Stimulated activated naive CD8-positive, alpha-beta T cell treated with anti-CD3 and anti-CD28 coated beads, Interleukin-15, amount 100 ng/mL, for 72 hours (primary cell): ENCODE measurements around the gene KRTAP1-1.
"Not testable (repeated sequence)": the region's sequence is repeated elsewhere in the genome, so short reads cannot be mapped to it uniquely, and the experiment has no call there.

Source experiments
- ATAC-seq: fragments of 150-1000 bp; cut with Tn5 transposase; 2 replicates; pipeline ENCODE4 v1.10.0; 2021; ENCODE audit warnings: mild to moderate bottlenecking, moderate library complexity
- DNase-seq, 2 donors: peaks; one replicate each; pipeline ENCODE4 v3.0.0; 2021 to 2022
- H3K27ac Mint-ChIP-seq, 2 donors: one replicate each; pipeline ENCODE4 v1.8.0; 2022; ENCODE audit warnings: mild to moderate bottlenecking in 2 of 2, mixed read lengths in 2 of 2, moderate library complexity in 2 of 2
- H3K27me3 Mint-ChIP-seq: one replicate; pipeline ENCODE4 v1.8.0; 2022; ENCODE audit warnings: mixed read lengths
- H3K4me1 Mint-ChIP-seq: one replicate; pipeline ENCODE4 v1.8.0; 2022; ENCODE audit warnings: mild to moderate bottlenecking, mixed read lengths
- H3K4me3 Mint-ChIP-seq, 2 donors: one replicate each; pipeline ENCODE4 v1.8.0; 2022; ENCODE audit warnings: mild to moderate bottlenecking in 2 of 2, mixed read lengths in 2 of 2, moderate library complexity in 1 of 2
- H3K9me3 Mint-ChIP-seq, 2 donors: one replicate each; pipeline ENCODE4 v1.8.0; 2022; ENCODE audit warnings: mixed read lengths in 2 of 2

The KRTAP1-1 gene

DNA sequence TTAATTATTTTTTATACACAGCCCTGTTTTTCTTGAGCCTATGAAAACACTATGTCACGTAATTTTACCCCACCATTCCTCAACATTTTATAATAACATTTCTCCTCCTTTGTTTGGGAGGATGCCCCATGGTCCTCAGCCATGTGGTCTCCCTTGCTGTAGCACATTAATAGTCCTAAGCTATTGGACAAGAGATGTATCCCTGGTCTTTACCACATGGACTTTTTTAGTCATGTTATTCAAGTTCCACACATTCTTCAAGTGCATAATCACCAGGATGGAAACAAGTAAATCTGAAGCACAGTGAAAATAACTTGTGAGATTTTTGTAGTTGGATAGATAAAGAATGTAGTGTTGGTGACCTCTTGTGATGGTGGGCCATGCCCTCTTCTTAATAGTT, 20.7 kb upstream of the KRTAP1-1 start:
- no peak for DNase-seq
- H3K27me3 Mint-ChIP-seq = peaks cover 30% of the 10 kb centered on the region
- no peak for ATAC-seq
- H3K4me3 Mint-ChIP-seq = no peak overlapping the region
- H3K27ac Mint-ChIP-seq = no peak overlapping the region
- peaks cover 5 to 6% of the 10 kb centered on the region in 2 donors for H3K9me3 Mint-ChIP-seq
- H3K4me1 Mint-ChIP-seq = peaks cover 6% of the 10 kb centered on the region

DNA sequence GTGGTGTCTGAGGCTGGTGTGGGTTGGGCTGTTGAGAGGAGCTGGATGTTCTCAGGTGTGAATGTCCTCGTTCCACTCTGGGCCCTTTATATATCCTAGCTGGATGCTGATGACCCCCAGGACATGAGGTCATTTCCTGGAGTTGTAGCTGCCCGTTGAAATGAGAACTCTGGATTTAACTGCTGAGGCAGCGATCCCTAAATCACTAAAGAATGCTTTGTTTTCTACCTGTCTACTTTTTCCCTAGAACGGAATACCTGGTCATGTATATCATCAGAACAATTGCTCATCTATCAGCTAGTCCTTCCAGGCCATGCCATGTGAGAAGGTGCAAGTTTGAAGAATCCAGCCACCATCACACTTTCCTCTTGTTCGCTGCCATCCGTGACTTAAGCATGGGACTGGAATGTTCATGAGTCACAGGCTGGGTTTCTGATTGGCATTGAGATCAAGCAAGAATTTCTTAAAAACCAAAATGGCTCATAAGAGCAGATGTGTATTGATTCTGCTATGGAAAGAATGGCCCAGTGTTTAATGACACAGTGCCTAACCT, 18.9 kb upstream of the KRTAP1-1 start, which contains the start of gene KRTAP2-3:
TSS of gene KRTAP2-3 (minus strand) at position 63 of the 553 bp plus-strand sequence. CDS start 64 bp downstream, outside the sequence.
- Mint-ChIP-seq H3K27ac (no peak within 1 kb of the TSS), H3K9me3 (peaks cover 5 to 6% of the 10 kb centered on the region in 2 donors), H3K4me3 (no peak within 1 kb of the TSS), H3K4me1 (no peaks in the 10 kb centered on the region), H3K27me3 (peaks cover 30% of the 10 kb centered on the region)
- ATAC-seq (no peak), DNase-seq (no peak)

DNA sequence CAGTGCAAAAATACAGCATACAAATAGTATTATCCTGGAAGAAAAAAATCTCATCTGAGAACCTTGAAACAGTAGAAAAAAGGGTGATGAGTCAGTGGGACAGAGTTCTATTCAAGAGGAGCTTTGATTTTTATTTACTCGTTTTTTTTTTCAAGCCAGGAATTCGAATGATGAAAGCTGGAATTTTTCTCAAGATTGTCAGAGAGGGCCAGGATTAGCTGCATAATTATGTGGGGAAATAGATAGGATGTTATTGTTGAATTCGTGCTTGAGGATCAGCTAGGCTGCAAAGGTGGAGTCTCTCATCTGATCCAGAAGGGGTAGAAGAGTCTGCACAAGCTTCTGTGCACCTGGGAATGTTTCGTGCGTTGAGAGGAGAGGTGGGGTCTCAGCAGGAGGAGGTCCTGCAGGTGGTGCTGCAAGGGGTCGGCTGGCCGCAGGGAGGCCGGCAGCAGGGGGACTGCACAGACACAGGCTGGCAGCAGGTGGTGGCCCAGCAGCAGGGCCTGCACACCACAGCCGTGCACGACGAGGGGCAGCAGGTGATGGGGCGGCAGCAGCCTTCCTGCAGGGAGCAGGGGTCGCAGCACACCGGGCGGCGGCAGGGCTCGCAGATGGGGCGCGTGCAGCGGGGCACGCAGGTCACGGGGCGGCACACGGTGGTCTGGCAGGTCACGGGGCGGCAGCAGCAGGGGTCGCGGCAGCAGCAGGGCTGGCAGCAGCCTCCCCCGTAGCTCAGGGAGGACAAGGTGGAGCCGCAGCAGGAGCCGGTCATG, 18.2 kb upstream of the KRTAP1-1 start:
- not testable (repeated sequence) for H3K9me3 Mint-ChIP-seq, DNase-seq, ATAC-seq, H3K4me3 Mint-ChIP-seq, H3K4me1 Mint-ChIP-seq, H3K27ac Mint-ChIP-seq
- peaks cover 30% of the 10 kb centered on the region for H3K27me3 Mint-ChIP-seq

- Mint-ChIP-seq H3K9me3 (peaks cover 5 to 6% of the 10 kb centered on the region in 2 donors), H3K27me3 (peaks cover 30% of the 10 kb centered on the region), H3K4me3 (no peak overlapping the region), H3K4me1 (no peaks in the 10 kb centered on the region), H3K27ac (no peak overlapping the region)
- no peak for DNase-seq
- no peak for ATAC-seq
Measured at GRCh38 chr17:41058741-41059140, 17.5 kb upstream of the KRTAP1-1 start.

- no peak overlapping the region for H3K27ac Mint-ChIP-seq
- DNase-seq = no peak
- peaks cover 30% of the 10 kb centered on the region for H3K27me3 Mint-ChIP-seq
- no peak overlapping the region for H3K4me3 Mint-ChIP-seq
- no peaks in the 10 kb centered on the region for H3K4me1 Mint-ChIP-seq
- no peak for ATAC-seq
- H3K9me3 Mint-ChIP-seq = peaks cover 5 to 6% of the 10 kb centered on the region in 2 donors
Measured at GRCh38 chr17:41057547-41057946, 16.3 kb upstream of the KRTAP1-1 start.

GRCh38 chr17:41055130-41055529, 13.9 kb upstream of the KRTAP1-1 start, which contains the start of gene KRTAP2-2:
TSS of gene KRTAP2-2 (minus strand) at chr17:41055230. CDS start at chr17:41055211, 19 bp downstream.
- not testable (repeated sequence) for H3K9me3 Mint-ChIP-seq, ATAC-seq, H3K4me3 Mint-ChIP-seq, DNase-seq, H3K4me1 Mint-ChIP-seq, H3K27ac Mint-ChIP-seq
- peaks cover 25% of the 10 kb centered on the region for H3K27me3 Mint-ChIP-seq

GRCh38 chr17:41054556-41054955, 13.3 kb upstream of the KRTAP1-1 start:
- peaks cover 22% of the 10 kb centered on the region for H3K27me3 Mint-ChIP-seq
- H3K4me1 Mint-ChIP-seq, DNase-seq, H3K27ac Mint-ChIP-seq, H3K9me3 Mint-ChIP-seq, ATAC-seq, H3K4me3 Mint-ChIP-seq: not testable (repeated sequence)

GRCh38 chr17:41054025-41054424, 12.8 kb upstream of the KRTAP1-1 start:
- ATAC-seq (no peak), DNase-seq (no peak)
- Mint-ChIP-seq H3K27ac (no peak overlapping the region), H3K4me1 (no peaks in the 10 kb centered on the region), H3K9me3 (peaks cover 5 to 6% of the 10 kb centered on the region in 2 donors), H3K4me3 (no peak overlapping the region), H3K27me3 (peaks cover 17% of the 10 kb centered on the region)

- H3K4me3 Mint-ChIP-seq = no peak overlapping the region
- ATAC-seq (no peak), DNase-seq (no peak)
- no peak overlapping the region for H3K27ac Mint-ChIP-seq
- peaks cover 20% of the 10 kb centered on the region for H3K27me3 Mint-ChIP-seq
- H3K9me3 Mint-ChIP-seq = peaks cover 2 to 4% of the 10 kb centered on the region in 2 donors
- H3K4me1 Mint-ChIP-seq = no peaks in the 10 kb centered on the region
Measured at GRCh38 chr17:41052566-41052965, 11.3 kb upstream of the KRTAP1-1 start.

GRCh38 chr17:41049110-41049509, 7.9 kb upstream of the KRTAP1-1 start:
- H3K27me3 Mint-ChIP-seq = peaks cover 36% of the 10 kb centered on the region
- H3K4me1 Mint-ChIP-seq = peaks cover 2% of the 10 kb centered on the region
- DNase-seq (no peak), ATAC-seq (no peak)
- no peaks in the 10 kb centered on the region for H3K9me3 Mint-ChIP-seq
- no peak overlapping the region for H3K4me3 Mint-ChIP-seq
- H3K27ac Mint-ChIP-seq = no peak overlapping the region

DNA sequence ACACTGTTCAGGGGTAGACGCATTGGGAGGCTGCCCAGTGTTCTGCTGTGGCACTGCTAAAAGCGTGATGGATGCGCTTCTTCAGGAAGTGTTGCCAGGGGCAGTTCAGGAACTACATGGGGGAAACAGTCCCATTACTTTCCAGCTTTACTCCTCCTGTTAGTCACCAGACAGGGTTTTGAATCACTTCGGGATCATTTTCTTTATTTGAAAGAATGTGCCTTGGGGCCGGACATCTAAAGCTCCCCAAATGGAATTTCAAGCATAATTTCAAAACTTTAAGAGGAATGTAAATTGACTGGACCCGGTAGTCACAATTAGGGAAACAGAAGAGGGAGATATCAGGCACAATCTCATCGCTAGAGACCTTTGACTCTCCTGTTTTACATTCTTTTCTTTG, 7.2 kb upstream of the KRTAP1-1 start:
- DNase-seq = no peak
- ATAC-seq = no peak
- Mint-ChIP-seq H3K4me1 (peaks cover 7% of the 10 kb centered on the region), H3K9me3 (peaks cover 4% of the 10 kb centered on the region in 2 donors), H3K27me3 (peaks cover 36% of the 10 kb centered on the region), H3K27ac (no peak overlapping the region), H3K4me3 (no peak overlapping the region)

GRCh38 chr17:41046735-41047465, 5.7 kb upstream of the KRTAP1-1 start, which contains the start of gene KRTAP2-1:
TSS of gene KRTAP2-1 (minus strand) at chr17:41047316. CDS start at chr17:41047267, 49 bp downstream.
- not testable (repeated sequence) for H3K27ac Mint-ChIP-seq, ATAC-seq, DNase-seq, H3K4me1 Mint-ChIP-seq, H3K9me3 Mint-ChIP-seq, H3K4me3 Mint-ChIP-seq
- peaks cover 36% of the 10 kb centered on the region for H3K27me3 Mint-ChIP-seq

DNA sequence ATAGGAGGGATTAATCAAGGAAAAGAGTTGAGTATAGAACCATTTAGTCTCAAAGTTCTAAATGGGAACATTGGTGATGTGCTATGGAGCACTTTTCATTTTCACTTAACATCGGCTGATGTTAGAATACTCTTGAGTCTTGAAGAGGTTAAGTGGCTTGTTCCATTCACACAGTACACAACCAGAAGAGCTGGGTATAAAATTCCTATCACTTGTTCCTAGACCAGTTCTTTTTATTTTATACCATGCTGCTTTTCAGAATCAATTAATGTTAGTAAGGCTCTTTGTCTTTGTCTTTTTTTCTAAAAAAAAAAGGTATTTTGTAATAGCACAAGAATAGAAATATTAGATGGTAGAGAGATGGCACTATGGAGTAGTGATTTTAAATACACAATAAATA, 1.7 kb upstream of the KRTAP1-1 start:
- ATAC-seq (no peak), DNase-seq (no peak)
- peaks cover 7% of the 10 kb centered on the region for H3K4me1 Mint-ChIP-seq
- no peak overlapping the region for H3K27ac Mint-ChIP-seq
- H3K27me3 Mint-ChIP-seq = peaks cover 16% of the 10 kb centered on the region
- H3K4me3 Mint-ChIP-seq = no peak overlapping the region
- peaks cover 6 to 7% of the 10 kb centered on the region in 2 donors for H3K9me3 Mint-ChIP-seq

- Mint-ChIP-seq H3K4me1 (no peaks in the 10 kb centered on the region), H3K4me3 (no peak overlapping the region), H3K27me3 (no peaks in the 10 kb centered on the region), H3K9me3 (no peaks in the 10 kb centered on the region), H3K27ac (no peak overlapping the region)
- DNase-seq (no peak), ATAC-seq (no peak)
Measured at GRCh38 chr17:41037853-41038350, 3.3 kb downstream of the KRTAP1-1 start.

GRCh38 chr17:41034346-41034935, 6.8 kb downstream of the KRTAP1-1 start, which contains the start of gene KRTAP1-3:
TSS of gene KRTAP1-3 (minus strand) at chr17:41034874. CDS start at chr17:41034821, 53 bp downstream.
- not testable (repeated sequence) for H3K27me3 Mint-ChIP-seq, H3K27ac Mint-ChIP-seq, H3K4me1 Mint-ChIP-seq, H3K9me3 Mint-ChIP-seq, DNase-seq, ATAC-seq, H3K4me3 Mint-ChIP-seq
